HepG2 (cell line): ENCODE measurements around the gene RHOBTB3.

Experiments
- CEBPB ChIP-seq: IDR thresholded peaks from 2 replicates; pipeline ENCODE4 v1.6.1; 2011; ENCODE audit warnings: low read depth, low read length, improper control_type of control experiment, borderline replicate concordance
- ELF1 ChIP-seq: sonication (generic); formaldehyde crosslinking; IDR thresholded peaks from 2 replicates; pipeline ENCODE4 v1.4.0; 2020; ENCODE audit warnings: missing genetic modification reagents
- EZH2 ChIP-seq: conservative IDR thresholded peaks from 2 replicates; pipeline ENCODE4 v1.6.1; 2012; ENCODE audit warnings: mild to moderate bottlenecking, low read depth, low read length, moderate library complexity
- MED1 ChIP-seq: sonication (generic); formaldehyde crosslinking; IDR thresholded peaks from 2 replicates; pipeline ENCODE4 v1.4.0; 2020; ENCODE audit warnings: missing genetic modification reagents
- POLR2A ChIP-seq, 2 experiments: IDR thresholded peaks; 2 replicates each; pipeline ENCODE4 v1.6.1; 2011; ENCODE audit warnings: low read depth in 2 of 2, low read length in 2 of 2, mild to moderate bottlenecking in 1 of 2, moderate library complexity in 1 of 2; ENCODE audit not compliant: insufficient read depth in 1 of 2
- SIN3A ChIP-seq: IDR thresholded peaks from 2 replicates; pipeline ENCODE4 v1.6.1; 2011; ENCODE audit warnings: low read depth, mild to moderate bottlenecking, control low read depth, low read length, borderline replicate concordance
- TOE1 ChIP-seq: sonication (generic); formaldehyde crosslinking; IDR thresholded peaks from 2 replicates; pipeline ENCODE4 v1.4.0; 2020; ENCODE audit warnings: mild to moderate bottlenecking, missing genetic modification reagents
- YY1 ChIP-seq: IDR thresholded peaks from 2 replicates; pipeline ENCODE4 v1.6.1; 2011; ENCODE audit warnings: low read length, low read depth, moderate library complexity, mild to moderate bottlenecking; ENCODE audit not compliant: insufficient read depth, insufficient replicate concordance
- ZSCAN29 ChIP-seq: sonication (generic); formaldehyde crosslinking; conservative IDR thresholded peaks from 2 replicates; pipeline ENCODE4 v1.4.0; 2020; ENCODE audit warnings: mild to moderate bottlenecking, missing genetic modification reagents
- TF ChIP-seq, protein P1 (sequence below): sonication (generic); formaldehyde crosslinking; IDR thresholded peaks from 2 replicates; pipeline ENCODE4 v1.4.0; 2020; ENCODE audit warnings: mild to moderate bottlenecking, missing genetic modification reagents

DNA sequence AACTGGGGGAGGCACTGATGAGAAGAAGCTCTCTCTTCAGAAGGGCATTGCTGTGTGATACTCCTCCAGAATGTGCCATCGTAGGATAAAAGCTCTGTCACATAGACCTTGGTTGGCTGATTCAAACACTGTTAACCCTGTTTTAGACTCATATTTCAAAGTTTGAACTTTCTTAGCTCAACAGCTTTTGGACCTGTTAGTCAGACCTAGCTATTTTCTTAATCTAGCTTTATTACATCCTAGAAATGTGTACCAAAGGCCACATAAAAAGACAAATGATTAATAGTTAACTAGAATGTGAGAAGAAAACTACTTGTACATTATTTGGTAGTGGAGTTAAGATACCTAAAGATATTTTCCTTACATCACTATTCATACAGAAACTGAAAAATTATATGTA is 4.3 kb downstream of the RHOBTB3 start:
- no peak for TF ChIP-seq ZSCAN29 (CRISPR knock-in tag)
- no peak for TF ChIP-seq ELF1
- no peak for TF ChIP-seq SIN3A
- TF ChIP-seq, protein P1, sequence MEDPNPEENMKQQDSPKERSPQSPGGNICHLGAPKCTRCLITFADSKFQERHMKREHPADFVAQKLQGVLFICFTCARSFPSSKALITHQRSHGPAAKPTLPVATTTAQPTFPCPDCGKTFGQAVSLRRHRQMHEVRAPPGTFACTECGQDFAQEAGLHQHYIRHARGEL (CRISPR knock-in tag) = no peak
- no peak for TF ChIP-seq TOE1
- TF ChIP-seq YY1 = no peak
- no peak for TF ChIP-seq EZH2
- no peak for TF ChIP-seq POLR2A (IDR thresholded peaks at IDR 0.05; ENCODE audit: insufficient read depth in 1 of 2, low read depth in 2 of 2, low read length in 2 of 2)
- no peak for TF ChIP-seq CEBPB
- no peak for TF ChIP-seq MED1
